Common myeloid progenitor, CD34-positive (primary cell): ENCODE measurements around the gene TRMT1.
A peak's percentile ranks its signal among the peaks of the same experiment; 100 is the strongest.

ENCODE experiments used
- CTCF ChIA-PET: fragments of 350-600 bp; sonication (Branson Sonifier 250); formaldehyde crosslinking; loops from one replicate; lab custom pipeline; 2021; ENCODE audit warnings: antibody characterized with exemption; lab: Charles Lee
- POLR2A ChIA-PET: fragments of 350-600 bp; sonication (Branson Sonifier 250); formaldehyde crosslinking; loops from one replicate; lab custom pipeline; 2021; ENCODE audit warnings: antibody characterized with exemption; lab: Charles Lee
- DNase-seq, 3 donors: peaks; one replicate each; pipeline versions ENCODE4 v3.0.0 to v3.0.0-alpha.2; 2013
- H3K27ac ChIP-seq, 2 experiments: 1 replicate in 1 of 2; 2 replicates in 1 of 2; pipeline ENCODE4 v1.7.0; 2013; ENCODE audit warnings: inconsistent platforms in 2 of 2, low read length in 2 of 2, mild to moderate bottlenecking in 2 of 2, low read depth in 1 of 2, moderate library complexity in 1 of 2; ENCODE audit not compliant: severe bottlenecking in 2 of 2, insufficient read depth in 1 of 2, poor library complexity in 1 of 2
- H3K27me3 ChIP-seq, 5 experiments: replicated peaks in 2 of 5; 1 replicate in 3 of 5; 2 replicates in 2 of 5; pipeline versions ENCODE4 v1.6.1 to v1.7.0; 2013; ENCODE audit warnings: low read length in 4 of 5, mild to moderate bottlenecking in 2 of 5, moderate library complexity in 2 of 5, inconsistent platforms in 1 of 5; ENCODE audit not compliant: insufficient read depth in 5 of 5, control insufficient read depth in 4 of 5
- H3K36me3 ChIP-seq, 4 experiments: 1 replicate in 2 of 4; 2 replicates in 2 of 4; pipeline versions ENCODE4 v1.6.1 to v1.7.0; 2013; ENCODE audit warnings: low read length in 3 of 4, control low read depth in 1 of 4, mild to moderate bottlenecking in 1 of 4; ENCODE audit not compliant: control insufficient read depth in 4 of 4, insufficient read depth in 4 of 4
- H3K4me1 ChIP-seq, 4 experiments: 1 replicate in 3 of 4; 2 replicates in 1 of 4; pipeline versions ENCODE4 v1.6.1 to v1.7.1; 2013; ENCODE audit warnings: low read length in 3 of 4, mild to moderate bottlenecking in 3 of 4, control low read depth in 1 of 4, inconsistent platforms in 1 of 4, moderate library complexity in 1 of 4; ENCODE audit not compliant: control insufficient read depth in 4 of 4, insufficient read depth in 4 of 4; ENCODE audit errors: control extremely low read depth in 1 of 4
- H3K4me3 ChIP-seq, 7 experiments: 1 replicate in 4 of 7; 2 replicates in 3 of 7; pipeline versions ENCODE4 v1.5.1 to v1.7.0; 2013; ENCODE audit warnings: mild to moderate bottlenecking in 7 of 7, low read length in 6 of 7, moderate library complexity in 6 of 7, inconsistent platforms in 2 of 7, low read depth in 2 of 7, control low read depth in 1 of 7; ENCODE audit not compliant: insufficient read depth in 4 of 7, control insufficient read depth in 1 of 7; ENCODE audit errors: extremely low read depth in 1 of 7
- H3K9me3 ChIP-seq, 5 experiments: 1 replicate in 4 of 5; 2 replicates in 1 of 5; pipeline versions ENCODE4 v1.6.1 to v1.7.1; 2013; ENCODE audit warnings: low read length in 4 of 5, mild to moderate bottlenecking in 2 of 5, inconsistent platforms in 1 of 5, low read depth in 1 of 5, moderate library complexity in 1 of 5; ENCODE audit not compliant: control insufficient read depth in 4 of 5, insufficient read depth in 2 of 5; ENCODE audit errors: control extremely low read depth in 1 of 5
- WGBS: methylation state at CpG from one replicate; pipeline ENCODE4 v1.1.5; 2013; ENCODE audit not compliant: insufficient coverage; 5-methylcytosine and 5-hydroxymethylcytosine counted together

The TRMT1 gene

GRCh38 chr19:13078381-13078780 lies 38.2 kb downstream of the TRMT1 start:
- Histone ChIP-seq H3K9me3 (no peaks in the 10 kb centered on the region), H3K4me3 (no peak overlapping the region), H3K27me3 (no peaks in the 10 kb centered on the region), H3K36me3 (peaks cover 0 to 18% (median 3%) of the 10 kb centered on the region in 4 experiments), H3K4me1 (peaks cover 0 to 62% (median 53%) of the 10 kb centered on the region in 4 experiments), H3K27ac (peak overlapping the region in 1 of 2 experiments; percentile 71)
- 86% methylated on average over 6 of the region's 10 CpGs for whole genome bisulfite sequencing
- DNase-seq = no peak
- ChIA-PET CTCF (interaction anchor here (1.0 to 5.0 kb wide), 9 partner anchors 10 to 67 kb away, joined by 3 to 29 read pairs (median 7); no protein-coding TSS in a partner anchor), POLR2A (interaction anchor here (1.4 to 1.7 kb wide), 2 partner anchors 13 to 17 kb away, joined by 3 to 5 read pairs; no protein-coding TSS in a partner anchor)

GRCh38 chr19:13077240-13077639 lies 39.3 kb downstream of the TRMT1 start:
- ChIA-PET POLR2A (interaction anchor here (1.0 to 1.1 kb wide), 2 partner anchors 63 to 73 kb away, joined by 3 read pairs; partner anchors contain the start of genes IER2 and STX10), CTCF (interaction anchor here (0.9 to 5.0 kb wide), 7 partner anchors 8 to 112 kb away, joined by 3 to 29 read pairs (median 8); no protein-coding TSS in a partner anchor)
- peaks cover 0 to 19% (median 3%) of the 10 kb centered on the region in 4 experiments for H3K36me3 ChIP-seq
- H3K4me3 ChIP-seq = peak overlapping the region in 4 of 7 experiments; percentile 10 to 42 (median 34)
- H3K27ac ChIP-seq = no peak overlapping the region
- WGBS = 11% methylated on average over 6 of the region's 11 CpGs
- no peaks in the 10 kb centered on the region for H3K27me3 ChIP-seq
- no peaks in the 10 kb centered on the region for H3K9me3 ChIP-seq
- peak in 2 of 3 donors; percentile 85 to 88 for DNase-seq
- peaks cover 0 to 64% (median 53%) of the 10 kb centered on the region in 4 experiments for H3K4me1 ChIP-seq

- ChIA-PET CTCF (interaction anchor here (1.4 to 5.0 kb wide), 4 partner anchors 16 to 111 kb away, joined by 3 to 29 read pairs (median 16); no protein-coding TSS in a partner anchor), POLR2A (interaction anchor here (1.0 kb wide), 1 partner anchor 63 kb away, joined by 3 read pairs; no protein-coding TSS in a partner anchor)
- Histone ChIP-seq H3K36me3 (peaks cover 0 to 19% (median 3%) of the 10 kb centered on the region in 4 experiments), H3K4me1 (peaks cover 0 to 64% (median 54%) of the 10 kb centered on the region in 4 experiments), H3K9me3 (no peaks in the 10 kb centered on the region), H3K27me3 (no peaks in the 10 kb centered on the region), H3K27ac (no peak overlapping the region), H3K4me3 (peak overlapping the region in 3 of 7 experiments; percentile 32 to 42 (median 36))
- DNase-seq = no peak
- WGBS = 72% methylated on average over 5 of the region's 6 CpGs
These were observed 39.8 kb downstream of the TRMT1 start for GRCh38 chr19:13076787-13077186.

GRCh38 chr19:13076320-13076719 lies 40.2 kb downstream of the TRMT1 start:
- no peak overlapping the region for H3K4me3 ChIP-seq
- ChIA-PET CTCF (interaction anchor here (1.4 to 1.7 kb wide), 2 partner anchors 46 to 111 kb away, joined by 3 to 8 read pairs; no protein-coding TSS in a partner anchor), POLR2A (interaction anchor here (1.0 kb wide), 1 partner anchor 62 kb away, joined by 3 read pairs; no protein-coding TSS in a partner anchor)
- peaks cover 0 to 64% (median 51%) of the 10 kb centered on the region in 4 experiments for H3K4me1 ChIP-seq
- peaks cover 0 to 19% (median 3%) of the 10 kb centered on the region in 4 experiments for H3K36me3 ChIP-seq
- H3K27me3 ChIP-seq = no peaks in the 10 kb centered on the region
- WGBS = 94% methylated on average over 8 of the region's 8 CpGs
- H3K27ac ChIP-seq = no peak overlapping the region
- no peaks in the 10 kb centered on the region for H3K9me3 ChIP-seq
- no peak for DNase-seq

GRCh38 chr19:13074378-13074777 lies 42.2 kb downstream of the TRMT1 start:
- H3K4me3 ChIP-seq = no peak overlapping the region
- H3K27ac ChIP-seq = no peak overlapping the region
- ChIA-PET POLR2A (no interaction called here), CTCF (interaction anchor here (1.1 to 8.1 kb wide), 6 partner anchors 9 to 97 kb away, joined by 3 to 72 read pairs (median 5); no protein-coding TSS in a partner anchor)
- no peaks in the 10 kb centered on the region for H3K9me3 ChIP-seq
- H3K27me3 ChIP-seq = no peaks in the 10 kb centered on the region
- peaks cover 0 to 70% (median 52%) of the 10 kb centered on the region in 4 experiments for H3K4me1 ChIP-seq
- no peak for DNase-seq
- H3K36me3 ChIP-seq = peaks cover 0 to 19% (median 1%) of the 10 kb centered on the region in 4 experiments
- 100% methylated on average over 1 of the region's 4 CpGs for WGBS

- Histone ChIP-seq H3K9me3 (no peaks in the 10 kb centered on the region), H3K27ac (no peak overlapping the region), H3K27me3 (no peaks in the 10 kb centered on the region), H3K4me3 (no peak overlapping the region), H3K4me1 (peaks cover 0 to 70% (median 52%) of the 10 kb centered on the region in 4 experiments), H3K36me3 (peaks cover 0 to 19% (median 1%) of the 10 kb centered on the region in 4 experiments)
- 94% methylated on average over 4 of the region's 5 CpGs for WGBS
- ChIA-PET CTCF (interaction anchor here (0.6 to 8.1 kb wide), 9 partner anchors 11 to 96 kb away, joined by 3 to 72 read pairs (median 5); no protein-coding TSS in a partner anchor), POLR2A (interaction anchor here (0.6 kb wide), 1 partner anchor 96 kb away, joined by 5 read pairs; no protein-coding TSS in a partner anchor)
- no peak for DNase-seq
These were observed 43.3 kb downstream of the TRMT1 start for GRCh38 chr19:13073263-13073662.
